Natural killer cell (primary cell): ENCODE measurements around the gene URB1. TPM values are rescaled to one million over a fixed set of nuclear protein-coding genes. Genes with fewer than 3 reads are reported as not detected.

ENCODE experiments used
- ATAC-seq, 3 donors: fragments of 150-1000 bp in 2 of 3; fragments of 200-7000 bp in 1 of 3; cut with Tn5 transposase; 1 replicate in 1 of 3; 2 replicates in 2 of 3; pipeline ENCODE4 v1.10.0; 2021; ENCODE audit warnings: mild to moderate bottlenecking in 2 of 3, moderate library complexity in 2 of 3
- DNase-seq, 2 donors: peaks; one replicate each; pipeline versions ENCODE4 v3.0.0 to v3.0.0-alpha.2; 2013 to 2021; ENCODE audit warnings: mixed read lengths in 1 of 2
- H3K27ac ChIP-seq: one replicate; pipeline ENCODE4 v1.5.1; 2013; ENCODE audit warnings: mild to moderate bottlenecking, low read length
- H3K27me3 ChIP-seq: one replicate; pipeline ENCODE4 v1.6.1; 2013; ENCODE audit warnings: low read length; ENCODE audit not compliant: control insufficient read depth, insufficient read depth
- H3K36me3 ChIP-seq: one replicate; pipeline ENCODE4 v1.6.1; 2013; ENCODE audit warnings: low read length; ENCODE audit not compliant: control insufficient read depth, insufficient read depth
- H3K4me1 ChIP-seq: one replicate; pipeline ENCODE4 v1.6.1; 2013; ENCODE audit warnings: low read length; ENCODE audit not compliant: control insufficient read depth, insufficient read depth
- H3K4me3 ChIP-seq: one replicate; pipeline ENCODE4 v1.5.1; 2013; ENCODE audit warnings: low read length
- H3K9me3 ChIP-seq: one replicate; pipeline ENCODE4 v1.6.1; 2013; ENCODE audit warnings: low read length; ENCODE audit not compliant: control insufficient read depth, insufficient read depth
- H3K27ac Mint-ChIP-seq, 2 donors: one replicate each; pipeline ENCODE4 v1.8.0; 2022; ENCODE audit warnings: mild to moderate bottlenecking in 2 of 2, mixed read lengths in 2 of 2, moderate library complexity in 1 of 2
- H3K27me3 Mint-ChIP-seq, 2 donors: one replicate each; pipeline ENCODE4 v1.8.0; 2022; ENCODE audit warnings: low read depth in 2 of 2, mixed read lengths in 2 of 2
- H3K36me3 Mint-ChIP-seq: one replicate; pipeline ENCODE4 v1.8.0; 2022; ENCODE audit warnings: mixed read lengths
- H3K4me1 Mint-ChIP-seq, 2 donors: one replicate each; pipeline ENCODE4 v1.8.0; 2022; ENCODE audit warnings: mixed read lengths in 2 of 2
- H3K4me3 Mint-ChIP-seq: one replicate; pipeline ENCODE4 v1.8.0; 2022; ENCODE audit warnings: mild to moderate bottlenecking, moderate library complexity, mixed read lengths
- H3K9me3 Mint-ChIP-seq, 2 donors: one replicate each; pipeline ENCODE4 v1.8.0; 2022; ENCODE audit warnings: mixed read lengths in 2 of 2
- CTCF ChIP-seq: fragments of 200-600 bp; IDR thresholded peaks from one replicate; pipeline ENCODE4 v1.8.0; 2022; ENCODE audit warnings: antibody characterized with exemption
- WGBS: methylation state at CpG from one replicate; pipeline ENCODE4 v1.1.7; 2013; ENCODE audit warnings: missing lambda C conversion rate; ENCODE audit not compliant: insufficient coverage; 5-methylcytosine and 5-hydroxymethylcytosine counted together
- intact Hi-C: fragments of 100-400 bp; cut with micrococcal nuclease; formaldehyde crosslinking; loops from one replicate; pipeline ENCODE4 v1.14.2; 2022
- total RNA-seq, 4 donors: library from RNA; stranded (reverse); fragments of 120-200 nt in 1 of 4; gene quantifications; one replicate each; pipeline versions ENCODE4 v1.2.3 to v1.2.4, GENCODE V29; 2013 to 2022

Gene URB1
- total RNA-seq, 3 donors from 2014 or later (not counting 1 experiment from before 2014, with no cell fraction given): 6.1 to 7.8 (median 7.5) TPM

DNA sequence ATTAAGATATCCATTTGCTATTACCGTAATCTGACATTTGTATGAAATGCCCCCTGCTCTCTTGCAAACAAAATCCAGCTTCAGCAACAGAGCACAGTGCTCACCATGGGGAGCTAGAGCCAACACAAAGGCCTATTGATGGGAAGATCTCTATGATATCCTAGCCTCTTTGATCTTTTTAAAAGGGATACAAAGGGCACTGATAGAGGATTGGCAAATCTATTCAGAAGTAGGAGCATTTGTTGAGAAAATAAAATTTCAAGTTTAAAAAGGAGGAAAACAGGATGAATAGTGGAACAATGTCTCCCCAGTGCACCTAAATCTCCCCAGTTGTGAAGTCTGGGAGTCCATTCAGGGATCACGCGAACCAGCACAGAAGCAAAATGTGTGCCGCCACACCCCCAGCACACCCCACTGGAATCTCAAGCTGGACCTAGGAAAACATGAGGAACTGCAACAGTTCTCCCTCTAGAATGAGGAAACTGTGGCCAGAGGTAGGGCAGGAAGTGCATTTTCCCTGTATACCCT, 62.0 kb downstream of the URB1 start:
- 95% methylated on average over 4 of the region's 4 CpGs for WGBS
- H3K4me3 Mint-ChIP-seq: no peak overlapping the region
- H3K4me1 ChIP-seq: no peaks in the 10 kb centered on the region
- H3K9me3 ChIP-seq: no peaks in the 10 kb centered on the region
- DNase-seq: no peak
- intact Hi-C loops: loop anchor here (5.0 kb wide), 1 partner anchor 481 kb away; a partner anchor contains a TSS
- no peak for ATAC-seq
- no peak overlapping the region for H3K27ac Mint-ChIP-seq
- H3K36me3 Mint-ChIP-seq: peaks cover 29% of the 10 kb centered on the region
- H3K36me3 ChIP-seq: peaks cover 63% of the 10 kb centered on the region
- no peaks in the 10 kb centered on the region for H3K27me3 ChIP-seq
- peaks cover 0 to 9% of the 10 kb centered on the region in 2 donors for H3K4me1 Mint-ChIP-seq
- TF ChIP-seq CTCF: no peak
- no peaks in the 10 kb centered on the region for H3K27me3 Mint-ChIP-seq
- H3K9me3 Mint-ChIP-seq: no peaks in the 10 kb centered on the region
- H3K4me3 ChIP-seq: no peak overlapping the region
- H3K27ac ChIP-seq: no peak overlapping the region

DNA sequence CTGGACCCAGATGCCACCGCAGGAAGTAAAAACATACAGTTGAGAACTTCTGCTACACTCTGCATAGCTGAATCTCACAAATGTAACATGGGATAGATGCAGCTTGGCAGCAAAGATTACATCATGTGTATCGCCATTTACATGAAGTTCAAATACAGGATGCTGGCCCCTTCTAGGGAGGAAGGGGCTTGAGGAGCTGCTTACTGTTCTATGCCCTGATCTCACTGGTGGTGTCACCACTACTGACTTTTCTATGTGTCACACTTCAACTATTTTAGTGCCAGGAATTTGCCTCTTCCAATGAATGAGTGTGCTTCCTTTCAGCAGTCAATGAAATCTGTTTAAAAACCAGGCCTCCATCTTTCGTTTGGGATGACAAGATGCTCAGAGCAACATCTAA, 63.0 kb downstream of the URB1 start:
- no peak overlapping the region for H3K4me3 ChIP-seq
- no peak for ATAC-seq
- Mint-ChIP-seq H3K4me3 (no peak overlapping the region), H3K9me3 (no peaks in the 10 kb centered on the region), H3K36me3 (peaks cover 30% of the 10 kb centered on the region), H3K4me1 (peaks cover 0 to 9% of the 10 kb centered on the region in 2 donors), H3K27ac (no peak overlapping the region), H3K27me3 (no peaks in the 10 kb centered on the region)
- no peak for TF ChIP-seq CTCF
- H3K9me3 ChIP-seq: no peaks in the 10 kb centered on the region
- no peaks in the 10 kb centered on the region for H3K27me3 ChIP-seq
- H3K27ac ChIP-seq: no peak overlapping the region
- WGBS: 100% methylated on average over 3 of the region's 3 CpGs
- H3K36me3 ChIP-seq: peaks cover 59% of the 10 kb centered on the region
- intact Hi-C loops: loop anchor here (5.0 kb wide), 1 partner anchor 483 kb away; a partner anchor contains a TSS
- DNase-seq: no peak
- H3K4me1 ChIP-seq: no peaks in the 10 kb centered on the region

- no peaks in the 10 kb centered on the region for H3K27me3 ChIP-seq
- H3K9me3 ChIP-seq: no peaks in the 10 kb centered on the region
- Mint-ChIP-seq H3K4me1 (peaks cover 0 to 9% of the 10 kb centered on the region in 2 donors), H3K27ac (no peak overlapping the region), H3K9me3 (no peaks in the 10 kb centered on the region), H3K27me3 (no peaks in the 10 kb centered on the region), H3K4me3 (no peak overlapping the region), H3K36me3 (peaks cover 34% of the 10 kb centered on the region)
- H3K27ac ChIP-seq: no peak overlapping the region
- WGBS: 91% methylated on average over 2 of the region's 2 CpGs
- no peak for DNase-seq
- no peak for TF ChIP-seq CTCF
- no peak for ATAC-seq
- H3K36me3 ChIP-seq: peaks cover 60% of the 10 kb centered on the region
- H3K4me1 ChIP-seq: no peaks in the 10 kb centered on the region
- intact Hi-C loops: no loop called here
- H3K4me3 ChIP-seq: no peak overlapping the region
Observed at GRCh38 chr21:32329331-32329730, 63.5 kb downstream of the URB1 start.

DNA sequence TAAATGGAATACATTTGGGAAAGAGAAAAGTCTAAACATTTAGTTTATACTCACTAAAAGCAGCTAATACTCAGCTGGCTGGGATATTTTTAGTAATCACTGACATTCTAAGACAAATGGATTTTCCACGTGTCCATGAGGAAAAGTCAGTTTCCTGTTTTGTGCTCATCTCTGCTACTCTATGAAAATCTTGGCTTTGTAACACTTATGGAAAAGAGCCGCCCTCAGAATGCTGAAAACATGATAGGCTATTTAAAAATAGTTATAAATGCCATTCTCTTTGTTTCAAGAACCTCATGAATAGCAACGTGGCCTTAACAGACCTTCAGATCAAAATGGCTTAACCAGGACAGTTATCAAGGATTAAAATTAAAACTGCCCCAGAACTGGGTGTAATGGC, 64.2 kb downstream of the URB1 start:
- 98% methylated on average over 3 of the region's 3 CpGs for WGBS

More for the DNA sequence above, 64.2 kb downstream of the URB1 start:
- DNase-seq (no peak), ATAC-seq (no peak)
- TF ChIP-seq CTCF: no peak
- H3K36me3 Mint-ChIP-seq: peaks cover 38% of the 10 kb centered on the region
- H3K27ac ChIP-seq: no peak overlapping the region
- no peaks in the 10 kb centered on the region for H3K27me3 Mint-ChIP-seq
- H3K9me3 Mint-ChIP-seq: no peaks in the 10 kb centered on the region
- H3K4me1 Mint-ChIP-seq: peaks cover 0 to 9% of the 10 kb centered on the region in 2 donors
- no peaks in the 10 kb centered on the region for H3K4me1 ChIP-seq
- intact Hi-C loops: no loop called here
- peaks cover 63% of the 10 kb centered on the region for H3K36me3 ChIP-seq
- no peak overlapping the region for H3K4me3 ChIP-seq
- no peak overlapping the region for H3K4me3 Mint-ChIP-seq
- H3K9me3 ChIP-seq: no peaks in the 10 kb centered on the region
- H3K27ac Mint-ChIP-seq: no peak overlapping the region
- H3K27me3 ChIP-seq: no peaks in the 10 kb centered on the region
